K562 (cell line): ENCODE results near the gene FAAP24. TPM values are rescaled to one million over a fixed set of nuclear protein-coding genes. Genes with fewer than 3 reads are reported as not detected.

Experiments used
- ATAC-seq: fragments of 200-7000 bp; cut with Tn5 transposase; 3 replicates; pipeline ENCODE4 v1.9.1; 2020; ENCODE audit warnings: moderate library complexity
- Bru-seq: library from RNA; stranded (reverse); fragments of 400-500 nt; gene quantifications from one replicate; lab custom pipeline; 2021; lab: Mats Ljungman, UMichigan
- BruChase-seq, 2 experiments: library from RNA; stranded (reverse); fragments of 400-500 nt; gene quantifications; one replicate each; lab custom pipeline; 2021; lab: Mats Ljungman, UMichigan
- BruUV-seq: library from RNA; stranded (reverse); fragments of 400-500 nt; replicated peaks from 2 replicates; lab custom pipeline; 2021; lab: Mats Ljungman, UMichigan
- CTCF ChIA-PET: fragments of 300-600 bp; formaldehyde crosslinking; extraction: SDS; loops from one replicate; lab custom pipeline; 2021; ENCODE audit warnings: low intra/inter-chr PET ratio; lab: Yijun Ruan, JAX
- POLR2A ChIA-PET: fragments of 300-600, 350-650 bp; sonication (Branson Sonifier 250); formaldehyde crosslinking; extraction: SDS; loops from one replicate; lab custom pipeline; 2021; ENCODE audit warnings: antibody characterized with exemption, inconsistent platforms; lab: Yijun Ruan, JAX
- DNase-seq, 4 experiments: peaks; one replicate each; pipeline versions ENCODE4 v3.0.0 to v3.0.0-alpha.2; 2011 to 2018; ENCODE audit warnings: low spot score in 3 of 4, mixed read lengths in 3 of 4; ENCODE audit errors: extremely low read depth in 1 of 4
- FAIRE-seq: peaks from 2 replicates; lab custom pipeline; 2011; peaks lifted over from hg19 to GRCh38; lab: Jason Lieb, UNC
- H2AFZ ChIP-seq: 2 replicates; pipeline ENCODE4 v1.6.0; 2011; ENCODE audit warnings: low read depth, low read length, control low read depth, inconsistent platforms
- H3K27ac ChIP-seq: fragments of 200-600 bp; 3 replicates; pipeline ENCODE4 v1.8.0; 2011; ENCODE audit warnings: low read depth, mild to moderate bottlenecking, control low read depth, inconsistent platforms, low read length, moderate library complexity, mixed read lengths; ENCODE audit errors: extremely low read depth
- H3K27me3 ChIP-seq, 2 experiments: fragments of 300-600 bp in 1 of 2; 2 replicates in 1 of 2; 3 replicates in 1 of 2; pipeline versions ENCODE4 v1.6.0 to v1.8.0; 2011; ENCODE audit warnings: inconsistent platforms in 2 of 2, low read length in 2 of 2, mild to moderate bottlenecking in 1 of 2, mixed read lengths in 1 of 2, moderate library complexity in 1 of 2; ENCODE audit not compliant: control insufficient read depth in 2 of 2, insufficient read depth in 2 of 2
- H3K36me3 ChIP-seq: fragments of 300-600 bp; 3 replicates; pipeline ENCODE4 v1.8.0; 2011; ENCODE audit warnings: mild to moderate bottlenecking, low read length, inconsistent platforms; ENCODE audit not compliant: control insufficient read depth, insufficient read depth
- H3K4me1 ChIP-seq, 2 experiments: fragments of 200-600 bp in 1 of 2; replicated peaks in 1 of 2; 2 replicates in 1 of 2; 3 replicates in 1 of 2; pipeline versions ENCODE4 v1.5.1 to v1.8.0; 2011; ENCODE audit warnings: inconsistent platforms in 2 of 2, low read length in 2 of 2, mild to moderate bottlenecking in 1 of 2, mixed read lengths in 1 of 2, moderate library complexity in 1 of 2; ENCODE audit not compliant: control insufficient read depth in 2 of 2, insufficient read depth in 2 of 2
- H3K4me2 ChIP-seq: 2 replicates; pipeline ENCODE4 v1.6.1; 2011; ENCODE audit warnings: low read length, control low read depth, inconsistent platforms, mixed read lengths; ENCODE audit not compliant: insufficient read depth
- H3K4me3 ChIP-seq: fragments of 200-600 bp; sonication (generic), shearing (Covaris generic); 2 replicates; pipeline ENCODE4 v1.5.1; 2016; ENCODE audit warnings: control low read depth, inconsistent platforms
- H3K79me2 ChIP-seq: fragments of 200-600 bp; 3 replicates; pipeline ENCODE4 v1.8.0; 2011; ENCODE audit warnings: low read length, inconsistent platforms; ENCODE audit not compliant: control insufficient read depth, insufficient read depth
- H3K9ac ChIP-seq, 2 experiments: 2 replicates each; pipeline versions ENCODE4 v1.6.0 to v1.6.1; 2011; ENCODE audit warnings: low read depth in 2 of 2, low read length in 2 of 2, control low read depth in 1 of 2, inconsistent platforms in 1 of 2, mild to moderate bottlenecking in 1 of 2, mixed read lengths in 1 of 2; ENCODE audit not compliant: insufficient read depth in 1 of 2
- H3K9me1 ChIP-seq: one replicate; pipeline ENCODE4 v1.6.0; 2011; ENCODE audit warnings: inconsistent platforms, mild to moderate bottlenecking, low read length, moderate library complexity; ENCODE audit not compliant: control insufficient read depth, insufficient read depth
- H3K9me3 ChIP-seq: replicated peaks from 2 replicates; pipeline ENCODE4 v1.5.1; 2011; ENCODE audit warnings: low read depth, low read length, inconsistent platforms; ENCODE audit not compliant: control insufficient read depth, insufficient read depth
- H4K20me1 ChIP-seq: replicated peaks from 2 replicates; pipeline ENCODE4 v1.6.1; 2011; ENCODE audit warnings: low read length, inconsistent platforms, mixed read lengths; ENCODE audit not compliant: control insufficient read depth, insufficient read depth
- ETV5 ChIP-seq: sonication (generic); formaldehyde crosslinking; IDR thresholded peaks from 2 replicates; pipeline ENCODE4 v1.4.0; 2020; ENCODE audit warnings: low read depth, mild to moderate bottlenecking, missing genetic modification reagents
- PTTG1 ChIP-seq: fragments of 450-650 bp; IDR thresholded peaks from 2 replicates; pipeline ENCODE4 v1.6.1; 2016; ENCODE audit warnings: low read depth, mild to moderate bottlenecking, missing genetic modification characterization, missing compliant biosample characterization
- RBM14 ChIP-seq: fragments of 200-400 bp; formaldehyde crosslinking; IDR thresholded peaks from 2 replicates; pipeline ENCODE4 v1.6.1; 2018; ENCODE audit warnings: low read depth, mild to moderate bottlenecking, low read length, moderate library complexity, borderline replicate concordance; ENCODE audit not compliant: insufficient read depth
- RHOXF2B ChIP-seq: fragments of 250-450 bp; sonication (Bioruptor Pico); conservative IDR thresholded peaks from 2 replicates; pipeline ENCODE4 v1.5.1; 2021
- SMARCA4 ChIP-seq: fragments of 450-650 bp; IDR thresholded peaks from 2 replicates; pipeline ENCODE4 v1.6.1; 2016
- SNRNP70 ChIP-seq: fragments of 200-400 bp; formaldehyde crosslinking; optimal IDR thresholded peaks from 2 replicates; pipeline ENCODE3; 2017; ENCODE audit warnings: low read depth, low read length
- SP1 ChIP-seq: sonication (generic); formaldehyde crosslinking; IDR thresholded peaks from 2 replicates; pipeline ENCODE4 v1.8.1; 2022; ENCODE audit warnings: mild to moderate bottlenecking, missing genetic modification reagents
- ZFP36 ChIP-seq: fragments of 150-350 bp; IDR thresholded peaks from 2 replicates; pipeline ENCODE4 v1.6.1; 2018; ENCODE audit warnings: low read length, low read depth; ENCODE audit not compliant: partially characterized antibody
- WGBS: fragments of 100-300 bp; shearing (Covaris generic); methylation state at CpG from one replicate; pipeline ENCODE4 v1.1.6; 2016; ENCODE audit warnings: low coverage, mixed read lengths; ENCODE audit not compliant: insufficient coverage; ENCODE audit errors: missing lambda C conversion rate; 5-methylcytosine and 5-hydroxymethylcytosine counted together
- in situ Hi-C: fragments of 300-500 bp; cut with MboI; formaldehyde crosslinking; loops from 4 replicates; pipeline ENCODE4 v1.15.0; 2018; ENCODE audit warnings: inconsistent platforms, mixed read lengths
- intact Hi-C: fragments of 100-400 bp; cut with micrococcal nuclease; formaldehyde crosslinking; loops from 2 replicates; pipeline ENCODE4 v1.14.2; 2022
- long read RNA-seq, 3 experiments: library from polyadenylated mRNA in 2 of 3; library from RNA in 1 of 3; unstranded in 2 of 3; stranded (forward) in 1 of 3; transcript quantifications; one replicate each; pipeline ENCODE4 v2.0.0, GENCODE V29; 2019 to 2022
- polyA minus RNA-seq, 3 experiments: library from RNA; depleted of rRNA, polyadenylated mRNA; stranded (reverse); fragments of >200 nt; gene quantifications; 2 replicates each; pipeline ENCODE4 v1.2.3, GENCODE V29; 2011
- polyA plus RNA-seq, 8 experiments: library from polyadenylated mRNA; depleted of rRNA in 4 of 8; stranded (reverse) in 5 of 8; unstranded in 3 of 8; fragments of >200 nt; fragmentation: Nextera tagmentation in 2 of 8; fragmentation: Illumina TruSeq in 1 of 8; extraction: Ambion mirVana in 2 of 8; extraction: Trizol in 1 of 8; gene quantifications; 2 replicates each; pipeline versions ENCODE4 v1.2.1 to v1.2.3, GENCODE V29; 2011 to 2014; ENCODE audit warnings: inconsistent platforms in 1 of 8, missing spikeins in 1 of 8
- total RNA-seq, 7 experiments: library from RNA; depleted of rRNA in 6 of 7; stranded (reverse); fragments of >200 nt in 6 of 7; fragmentation: Illumina TruSeq in 2 of 7; extraction: Trizol in 2 of 7; gene quantifications; 2 replicates each; pipeline versions ENCODE4 v1.2.1 to v1.2.3, GENCODE V29; 2011 to 2021; ENCODE audit warnings: low replicate concordance in 1 of 7
- TF ChIP-seq, protein P1 (sequence below): sonication (generic); formaldehyde crosslinking; IDR thresholded peaks from 2 replicates; pipeline ENCODE4 v1.8.0; 2023; ENCODE audit warnings: missing genetic modification reagents, mild to moderate bottlenecking, borderline replicate concordance

Gene FAAP24, protein sequence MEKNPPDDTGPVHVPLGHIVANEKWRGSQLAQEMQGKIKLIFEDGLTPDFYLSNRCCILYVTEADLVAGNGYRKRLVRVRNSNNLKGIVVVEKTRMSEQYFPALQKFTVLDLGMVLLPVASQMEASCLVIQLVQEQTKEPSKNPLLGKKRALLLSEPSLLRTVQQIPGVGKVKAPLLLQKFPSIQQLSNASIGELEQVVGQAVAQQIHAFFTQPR
- total RNA-seq (2011; cell fraction: chromatin; rRNA removed; ENCODE audit: low replicate concordance): 3.4 and 4.9 TPM in 2 replicates
- total RNA-seq (2011; cell fraction: nucleolus; rRNA removed): 3.9 and 5.7 TPM in 2 replicates
- 2.4 and 2.9 TPM in 2 replicates for total RNA-seq (2011; cell fraction: nucleoplasm; rRNA removed)
- 5.5 and 6.0 TPM in 2 replicates for total RNA-seq (2014; rRNA removed)
- 4.6 and 6.2 TPM in 2 replicates for total RNA-seq (2014; rRNA removed; fragmentation: Illumina TruSeq; extraction: Trizol)
- 5.5 and 6.5 TPM in 2 replicates for total RNA-seq (2015; rRNA removed; fragmentation: Illumina TruSeq; extraction: Trizol)
- total RNA-seq (2021): 4.9 and 7.4 TPM in 2 replicates
- polyA plus RNA-seq (2011; rRNA removed): 6.8 and 8.2 TPM in 2 replicates
- polyA plus RNA-seq (2011; cell fraction: cytosol; rRNA removed): 5.8 and 8.5 TPM in 2 replicates
- 1.7 and 2.0 TPM in 2 replicates for polyA plus RNA-seq (2011; cell fraction: nucleus; rRNA removed)
- polyA plus RNA-seq (2012): 7.2 and 12.2 TPM in 2 replicates
- polyA plus RNA-seq (2014; fragmentation: Illumina TruSeq; extraction: Trizol): 8.7 and 11.8 TPM in 2 replicates
- polyA plus RNA-seq (2014; fragmentation: Nextera tagmentation; extraction: Ambion mirVana): 10 to 100 TPM; 16.0 to 21.6 TPM
- 6.3 and 10.8 TPM in 2 replicates for polyA plus RNA-seq (2014; rRNA removed)
- 4.0 and 6.4 TPM in 2 replicates for polyA minus RNA-seq (2011; rRNA and poly(A)+ RNA removed)
- 2.5 and 4.8 TPM in 2 replicates for polyA minus RNA-seq (2011; cell fraction: cytosol; rRNA and poly(A)+ RNA removed)
- 1.3 and 1.6 TPM in 2 replicates for polyA minus RNA-seq (2011; cell fraction: nucleus; rRNA and poly(A)+ RNA removed)
- Bru-seq, nascent RNA: percentile 64 among the genes with signal in this experiment
- percentile 60 among the genes with signal in this experiment for BruChase-seq, experiment 1, labeled RNA remaining after a 2-hour chase
- BruChase-seq, experiment 2, labeled RNA remaining after a 6-hour chase: percentile 63 among the genes with signal in this experiment
- long read RNA-seq, experiment 1, transcript FAAP24-202 (5 exons, 2,298 nt): major isoform, 9 of 15 reads
- long read RNA-seq, experiment 1, partial matches to known transcripts: 1 of 15 reads
- long read RNA-seq, experiment 1, other reads (novel, unspliced or antisense): 5 of 15 reads
- long read RNA-seq, experiment 2, transcript FAAP24-202 (5 exons, 2,298 nt): major isoform, 6 of 11 reads
- long read RNA-seq, experiment 2, partial matches to known transcripts: 1 of 11 reads
- long read RNA-seq, experiment 2, other reads (novel, unspliced or antisense): 3 of 11 reads
- long read RNA-seq, experiment 3, partial matches to known transcripts: 0 of 4 reads
- long read RNA-seq, experiment 3, other reads (novel, unspliced or antisense): 0 of 4 reads

GRCh38 chr19:32971715-32972540 lies at the start of gene FAAP24, which contains the start of gene CEP89:
Gene FAAP24, plus strand, starts transcription at chr19:32972242. Its CDS starts 955 bp downstream, at chr19:32973197.
Gene CEP89, minus strand, starts transcription at chr19:32971958. Its CDS starts 84 bp downstream, at chr19:32971874.
- ATAC-seq (peak; percentile 100), FAIRE-seq (peak; percentile 100), DNase-seq (peak; percentile 99 to 100 (median 100))
- Histone ChIP-seq H3K9ac (peak within 1 kb of the TSS; percentile 75 to 89), H3K4me1 (peaks cover 0 to 18% of the 10 kb centered on the region in 2 experiments; a peak in 4 of 5 replicates), H3K9me3 (no peaks in the 10 kb centered on the region), H3K4me2 (peak within 1 kb of the TSS; percentile 93), H3K4me3 (peak within 1 kb of the TSS; percentile 72), H3K79me2 (peaks cover 6% of the 10 kb centered on the region), H3K36me3 (peaks cover 9% of the 10 kb centered on the region; the same call in 1 of the 3 replicates), H4K20me1 (no peaks in the 10 kb centered on the region), H3K27me3 (no peaks in the 10 kb centered on the region), H3K9me1 (no peaks in the 10 kb centered on the region), H2AFZ (peak within 1 kb of the TSS; percentile 89), H3K27ac (peak within 1 kb of the TSS; percentile 70)
- WGBS: 1% methylated on average over 55 of the region's 57 CpGs
- in situ Hi-C loops (loop anchor here (5.0 kb wide), 1 partner anchor 150 kb away; no protein-coding TSS in a partner anchor), intact Hi-C loops (loop anchor here (5.0 to 10.0 kb wide), 3 partner anchors 205 to 403 kb away; partner anchors contain the start of genes CEBPG and NUDT19)
- ChIA-PET POLR2A (interaction anchor here (0.6 to 1.0 kb wide), 5 partner anchors 13 to 667 kb away, joined by 3 to 6 read pairs (median 3); no protein-coding TSS in a partner anchor), CTCF (no interaction called here)
- BruUV-seq: no TSS peak
- TF ChIP-seq, protein P1, sequence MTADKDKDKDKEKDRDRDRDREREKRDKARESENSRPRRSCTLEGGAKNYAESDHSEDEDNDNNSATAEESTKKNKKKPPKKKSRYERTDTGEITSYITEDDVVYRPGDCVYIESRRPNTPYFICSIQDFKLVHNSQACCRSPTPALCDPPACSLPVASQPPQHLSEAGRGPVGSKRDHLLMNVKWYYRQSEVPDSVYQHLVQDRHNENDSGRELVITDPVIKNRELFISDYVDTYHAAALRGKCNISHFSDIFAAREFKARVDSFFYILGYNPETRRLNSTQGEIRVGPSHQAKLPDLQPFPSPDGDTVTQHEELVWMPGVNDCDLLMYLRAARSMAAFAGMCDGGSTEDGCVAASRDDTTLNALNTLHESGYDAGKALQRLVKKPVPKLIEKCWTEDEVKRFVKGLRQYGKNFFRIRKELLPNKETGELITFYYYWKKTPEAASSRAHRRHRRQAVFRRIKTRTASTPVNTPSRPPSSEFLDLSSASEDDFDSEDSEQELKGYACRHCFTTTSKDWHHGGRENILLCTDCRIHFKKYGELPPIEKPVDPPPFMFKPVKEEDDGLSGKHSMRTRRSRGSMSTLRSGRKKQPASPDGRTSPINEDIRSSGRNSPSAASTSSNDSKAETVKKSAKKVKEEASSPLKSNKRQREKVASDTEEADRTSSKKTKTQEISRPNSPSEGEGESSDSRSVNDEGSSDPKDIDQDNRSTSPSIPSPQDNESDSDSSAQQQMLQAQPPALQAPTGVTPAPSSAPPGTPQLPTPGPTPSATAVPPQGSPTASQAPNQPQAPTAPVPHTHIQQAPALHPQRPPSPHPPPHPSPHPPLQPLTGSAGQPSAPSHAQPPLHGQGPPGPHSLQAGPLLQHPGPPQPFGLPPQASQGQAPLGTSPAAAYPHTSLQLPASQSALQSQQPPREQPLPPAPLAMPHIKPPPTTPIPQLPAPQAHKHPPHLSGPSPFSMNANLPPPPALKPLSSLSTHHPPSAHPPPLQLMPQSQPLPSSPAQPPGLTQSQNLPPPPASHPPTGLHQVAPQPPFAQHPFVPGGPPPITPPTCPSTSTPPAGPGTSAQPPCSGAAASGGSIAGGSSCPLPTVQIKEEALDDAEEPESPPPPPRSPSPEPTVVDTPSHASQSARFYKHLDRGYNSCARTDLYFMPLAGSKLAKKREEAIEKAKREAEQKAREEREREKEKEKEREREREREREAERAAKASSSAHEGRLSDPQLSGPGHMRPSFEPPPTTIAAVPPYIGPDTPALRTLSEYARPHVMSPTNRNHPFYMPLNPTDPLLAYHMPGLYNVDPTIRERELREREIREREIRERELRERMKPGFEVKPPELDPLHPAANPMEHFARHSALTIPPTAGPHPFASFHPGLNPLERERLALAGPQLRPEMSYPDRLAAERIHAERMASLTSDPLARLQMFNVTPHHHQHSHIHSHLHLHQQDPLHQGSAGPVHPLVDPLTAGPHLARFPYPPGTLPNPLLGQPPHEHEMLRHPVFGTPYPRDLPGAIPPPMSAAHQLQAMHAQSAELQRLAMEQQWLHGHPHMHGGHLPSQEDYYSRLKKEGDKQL (CRISPR knock-in tag): no peak
- TF ChIP-seq RHOXF2B (CRISPR knock-in tag): no peak
- TF ChIP-seq RBM14: no peak
- no peak for TF ChIP-seq ZFP36
- TF ChIP-seq SMARCA4: no peak
- TF ChIP-seq PTTG1 (tag): no peak
- no peak for TF ChIP-seq SNRNP70
- peak; percentile 94 for TF ChIP-seq SP1
- no peak for TF ChIP-seq ETV5
